Fibroblast of pulmonary artery (primary cell): Measurements from ENCODE around the gene IGDCC3.

Experiments
- DNase-seq: peaks from one replicate; pipeline ENCODE4 v3.0.0-alpha.2; 2010; ENCODE audit warnings: low read depth
- H3K4me3 ChIP-seq: replicated peaks from 2 replicates; pipeline ENCODE4 v1.5.1; 2011; ENCODE audit warnings: low read depth, mild to moderate bottlenecking, control low read depth, low read length, moderate library complexity
- CTCF ChIP-seq: IDR thresholded peaks from 2 replicates; pipeline ENCODE4 v1.5.1; 2011; ENCODE audit warnings: mild to moderate bottlenecking, control low read depth, low read length, inconsistent platforms; ENCODE audit errors: missing control alignments

IGDCC3 gene

GRCh38 chr15:65383991-65384390 is 6.2 kb upstream of the IGDCC3 start:
- no peak for DNase-seq
- no peak overlapping the region for H3K4me3 ChIP-seq
- TF ChIP-seq CTCF, result no peak

DNA sequence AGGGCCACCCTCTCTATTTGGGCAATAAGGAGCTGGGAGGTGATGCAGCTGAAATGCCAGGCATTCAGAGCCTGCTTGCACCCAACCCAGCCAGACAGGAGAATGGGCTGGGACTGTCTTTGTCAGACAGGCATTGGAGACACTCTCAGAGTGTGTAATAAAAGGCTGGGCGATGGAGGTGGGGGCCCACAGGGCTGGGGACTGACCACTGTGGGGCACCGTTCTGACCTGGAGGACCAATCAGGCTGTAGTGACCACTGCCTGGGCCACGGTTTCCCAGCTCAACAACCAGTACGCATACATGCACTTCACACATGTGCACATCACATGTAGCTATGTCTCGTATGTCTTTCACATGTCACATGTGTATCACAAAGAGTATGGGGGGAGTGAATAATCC is 5.7 kb upstream of the IGDCC3 start:
- no peak for DNase-seq
- H3K4me3 ChIP-seq, result no peak overlapping the region
- TF ChIP-seq CTCF, result no peak

GRCh38 chr15:65382921-65383320 is 5.1 kb upstream of the IGDCC3 start:
- no peak overlapping the region for H3K4me3 ChIP-seq
- TF ChIP-seq CTCF, result no peak
- no peak for DNase-seq

- no peak overlapping the region for H3K4me3 ChIP-seq
- no peak for DNase-seq
- no peak for TF ChIP-seq CTCF
These were observed 4.3 kb upstream of the IGDCC3 start for GRCh38 chr15:65382146-65382491.

DNA sequence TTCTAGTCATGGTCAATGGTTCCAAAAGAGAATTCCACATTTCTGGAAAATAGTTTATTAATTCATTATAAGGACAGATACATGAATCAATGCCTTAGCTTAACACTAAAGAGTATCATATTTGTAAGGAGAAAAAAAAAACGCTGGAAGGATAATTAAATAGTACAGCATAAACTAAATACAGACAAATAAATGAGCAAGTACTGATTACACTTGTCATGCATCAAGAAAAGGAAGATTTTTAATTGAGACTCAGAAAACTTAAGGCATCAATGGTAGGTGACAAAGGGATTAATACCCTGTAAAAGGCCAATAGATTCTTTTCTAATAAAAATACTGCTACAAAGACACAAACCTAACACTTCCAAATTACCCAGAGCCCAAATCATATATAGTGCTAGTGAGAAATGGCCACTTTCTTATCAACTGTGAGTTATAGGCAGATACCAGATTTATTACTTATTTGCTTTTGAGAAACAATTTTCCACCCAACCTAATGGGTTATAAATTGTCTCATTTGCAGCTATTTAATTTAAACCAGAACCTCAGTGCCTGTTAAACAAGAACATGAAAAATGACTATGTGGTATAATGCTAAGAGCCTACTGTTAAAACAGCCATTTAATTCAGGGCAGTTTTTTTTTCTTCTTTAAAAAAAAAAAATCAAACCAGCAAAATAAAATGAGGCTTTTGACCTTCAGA is 3.8 kb upstream of the IGDCC3 start:
- no peak for DNase-seq
- no peak for TF ChIP-seq CTCF
- no peak overlapping the region for H3K4me3 ChIP-seq

GRCh38 chr15:65379986-65380385 is 2.2 kb upstream of the IGDCC3 start:
- H3K4me3 ChIP-seq, result no peak overlapping the region
- no peak for TF ChIP-seq CTCF

More at GRCh38 chr15:65379986-65380385, 2.2 kb upstream of the IGDCC3 start:
- no peak for DNase-seq
